HG03095 (cell line): ENCODE results near the gene RRBP1.

ENCODE experiments used
- ATAC-seq: cut with Tn5 transposase; IDR thresholded peaks from one replicate; pipeline ENCODE4 v1.9.1; 2021; ENCODE audit warnings: moderate library complexity; ENCODE audit not compliant: unreplicated experiment

The RRBP1 gene

GRCh38 chr20:17625246-17626051, 56.6 kb downstream of the RRBP1 start:
- no peak for ATAC-seq

GRCh38 chr20:17624551-17625245, 57.3 kb downstream of the RRBP1 start:
- ATAC-seq = no peak

- ATAC-seq = no peak
Observed at GRCh38 chr20:17624070-17624469, 58.0 kb downstream of the RRBP1 start.

GRCh38 chr20:17622851-17623508, 59.1 kb downstream of the RRBP1 start:
- no peak for ATAC-seq

- ATAC-seq = no peak
Observed at GRCh38 chr20:17622086-17622850, 59.8 kb downstream of the RRBP1 start.

- no peak for ATAC-seq
Observed at GRCh38 chr20:17621229-17621968, 60.6 kb downstream of the RRBP1 start.

GRCh38 chr20:17620371-17621228, 61.4 kb downstream of the RRBP1 start:
- ATAC-seq = no peak

GRCh38 chr20:17619351-17620093, 62.5 kb downstream of the RRBP1 start:
- ATAC-seq = no peak

- no peak for ATAC-seq
Observed at GRCh38 chr20:17618673-17619013, 63.4 kb downstream of the RRBP1 start.

- ATAC-seq = no peak
Observed at GRCh38 chr20:17617868-17618672, 64.0 kb downstream of the RRBP1 start.

- no peak for ATAC-seq
Observed at GRCh38 chr20:17617212-17617867, 64.7 kb downstream of the RRBP1 start.

- ATAC-seq = no peak
Observed at GRCh38 chr20:17616480-17617211, 65.4 kb downstream of the RRBP1 start.

- no peak for ATAC-seq
Observed at GRCh38 chr20:17615645-17616479, 66.2 kb downstream of the RRBP1 start.

GRCh38 chr20:17614812-17615644, 67.0 kb downstream of the RRBP1 start:
- no peak for ATAC-seq

GRCh38 chr20:17614176-17614811, 67.7 kb downstream of the RRBP1 start:
- ATAC-seq = no peak
